Measurements from ENCODE around the gene ZNF212. TPM values are rescaled to one million over a fixed set of nuclear protein-coding genes. Genes with fewer than 3 reads are reported as not detected.
"Not testable (repeated sequence)": the region's sequence is repeated elsewhere in the genome, so short reads cannot be mapped to it uniquely, and the experiment has no call there.

ZNF212 gene
- total RNA-seq, 2 donors from 2014 or later, result 11.5 to 19.9 TPM

DNA sequence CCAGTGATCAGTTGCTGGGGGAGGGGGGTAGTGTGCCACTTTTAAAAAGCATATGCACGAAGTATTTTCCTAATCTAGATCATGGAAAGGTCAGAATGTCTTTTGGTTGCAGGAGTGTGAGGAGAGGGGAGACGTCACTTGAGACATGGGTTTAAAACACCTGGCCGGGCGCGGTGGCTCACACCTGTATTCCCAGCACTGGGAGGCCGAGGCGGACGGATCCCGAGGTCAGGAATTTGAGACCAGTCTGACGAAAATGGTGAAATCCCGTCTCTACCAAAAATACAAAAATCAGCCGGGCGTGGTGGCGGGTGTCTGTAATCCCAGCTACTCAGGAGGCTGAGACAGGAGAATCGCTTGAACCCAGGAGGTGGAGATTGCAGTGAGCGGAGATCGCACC, 13.1 kb upstream of the ZNF212 start:
- peaks cover 0 to 12% of the 10 kb centered on the region in 2 donors for H3K4me1 Mint-ChIP-seq (ENCODE audit: low read depth in 2 of 2)
- H3K27me3 Mint-ChIP-seq; H3K27ac Mint-ChIP-seq; ATAC-seq; H3K9me3 Mint-ChIP-seq; H3K4me3 Mint-ChIP-seq; DNase-seq (ENCODE audit: low spot score); H3K36me3 Mint-ChIP-seq: not testable (repeated sequence)

DNA sequence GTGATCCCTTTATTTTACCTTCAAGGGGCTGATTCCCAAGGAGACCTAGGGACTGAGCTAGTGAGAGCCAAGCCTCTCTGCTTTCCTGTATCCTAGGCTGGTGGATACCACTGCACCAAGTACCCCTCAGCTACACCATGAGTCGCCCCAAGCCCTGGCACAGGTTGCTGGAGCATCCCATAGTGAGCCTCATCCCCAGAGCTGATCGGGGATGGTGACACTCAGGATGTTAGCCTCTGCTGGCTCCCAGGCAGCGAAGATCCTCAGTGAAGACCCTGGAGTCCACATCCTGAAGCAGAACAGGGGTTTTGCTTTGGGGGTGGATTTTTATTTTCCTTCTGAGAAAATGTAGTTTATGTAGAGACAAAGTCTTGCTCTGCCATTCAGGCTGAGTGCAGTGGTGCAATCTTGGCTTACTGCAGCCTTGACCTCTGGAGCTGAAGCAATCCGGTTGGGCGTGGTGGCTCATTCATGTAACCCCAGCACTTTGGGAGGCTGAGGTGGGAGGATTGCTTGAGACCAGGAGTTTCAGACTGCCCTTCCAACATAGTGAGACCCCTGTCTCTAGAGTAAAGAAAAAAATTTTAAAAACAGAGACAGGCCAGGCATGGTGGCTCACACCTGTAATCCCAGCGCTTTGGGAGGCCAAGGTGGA, 12.5 kb upstream of the ZNF212 start:
- no peaks in the 10 kb centered on the region for H3K9me3 Mint-ChIP-seq
- H3K27me3 Mint-ChIP-seq, result no peaks in the 10 kb centered on the region
- H3K4me1 Mint-ChIP-seq (ENCODE audit: low read depth in 2 of 2), result peaks cover 0 to 8% of the 10 kb centered on the region in 2 donors
- ATAC-seq (no peak), DNase-seq (ENCODE audit: low spot score) (no peak)
- no peak overlapping the region for H3K4me3 Mint-ChIP-seq
- peaks cover 6% of the 10 kb centered on the region for H3K36me3 Mint-ChIP-seq
- no peak overlapping the region for H3K27ac Mint-ChIP-seq

- ATAC-seq, result no peak
- H3K27ac Mint-ChIP-seq, result peak overlapping the region in 1 of 2 donors; percentile 32
- H3K4me3 Mint-ChIP-seq, result no peak overlapping the region
Measured at GRCh38 chr7:149228831-149229471, 10.5 kb upstream of the ZNF212 start.

GRCh38 chr7:149229526-149229925, 9.9 kb upstream of the ZNF212 start:
- Mint-ChIP-seq H3K27me3 (peaks cover 8 to 12% of the 10 kb centered on the region in 2 donors), H3K4me3 (no peak overlapping the region), H3K36me3 (peaks cover 6% of the 10 kb centered on the region), H3K27ac (peak overlapping the region in 1 of 2 donors; percentile 32), H3K4me1 (ENCODE audit: low read depth in 2 of 2) (peaks cover 0 to 8% of the 10 kb centered on the region in 2 donors), H3K9me3 (no peaks in the 10 kb centered on the region)
- no peak for ATAC-seq
- no peak for DNase-seq (ENCODE audit: low spot score)

More at GRCh38 chr7:149228831-149229471, 10.5 kb upstream of the ZNF212 start:
- Mint-ChIP-seq H3K9me3 (no peaks in the 10 kb centered on the region), H3K36me3 (peaks cover 6% of the 10 kb centered on the region), H3K27me3 (peaks cover 8 to 12% of the 10 kb centered on the region in 2 donors), H3K4me1 (ENCODE audit: low read depth in 2 of 2) (peaks cover 0 to 8% of the 10 kb centered on the region in 2 donors)
- no peak for DNase-seq (ENCODE audit: low spot score)

GRCh38 chr7:149232362-149232761, 7.1 kb upstream of the ZNF212 start:
- H3K4me1 Mint-ChIP-seq (ENCODE audit: low read depth in 2 of 2), result peaks cover 0 to 8% of the 10 kb centered on the region in 2 donors
- no peaks in the 10 kb centered on the region for H3K9me3 Mint-ChIP-seq
- no peaks in the 10 kb centered on the region for H3K36me3 Mint-ChIP-seq
- peaks cover 8 to 18% of the 10 kb centered on the region in 2 donors for H3K27me3 Mint-ChIP-seq
- DNase-seq (ENCODE audit: low spot score), result no peak
- H3K27ac Mint-ChIP-seq, result peak overlapping the region in 1 of 2 donors; percentile 18
- ATAC-seq, result no peak
- H3K4me3 Mint-ChIP-seq, result no peak overlapping the region

DNA sequence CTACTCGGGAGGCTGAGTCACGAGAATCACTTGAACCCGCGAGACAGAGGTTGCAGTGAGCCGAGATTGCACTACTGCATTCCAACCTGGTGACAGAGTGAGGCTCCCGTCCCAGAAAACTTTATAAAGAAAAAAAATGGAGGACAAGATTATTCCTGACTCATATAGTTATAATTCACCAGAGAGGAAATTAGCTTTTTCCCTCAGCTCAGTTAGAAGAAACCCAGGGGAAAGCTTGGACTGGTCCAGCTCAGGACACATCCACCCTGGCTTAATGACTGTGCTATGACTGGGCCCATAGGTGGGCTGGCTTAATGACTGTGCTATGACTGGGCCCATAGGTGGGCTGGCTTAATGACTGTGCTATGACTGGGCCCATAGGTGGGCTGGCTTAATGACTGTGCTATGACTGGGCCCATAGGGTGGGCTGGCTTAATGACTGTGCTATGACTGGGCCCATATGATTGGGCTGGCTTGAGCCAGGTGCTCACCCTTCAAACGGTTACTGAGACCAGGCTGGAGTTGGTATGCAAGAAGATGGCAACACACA, 5.7 kb upstream of the ZNF212 start:
- not testable (repeated sequence) for H3K9me3 Mint-ChIP-seq; H3K27ac Mint-ChIP-seq; H3K36me3 Mint-ChIP-seq; DNase-seq (ENCODE audit: low spot score); ATAC-seq; H3K4me3 Mint-ChIP-seq
- Mint-ChIP-seq H3K27me3 (peaks cover 12 to 18% of the 10 kb centered on the region in 2 donors), H3K4me1 (ENCODE audit: low read depth in 2 of 2) (peaks cover 6 to 12% of the 10 kb centered on the region in 2 donors)

- peaks cover 3% of the 10 kb centered on the region for H3K36me3 Mint-ChIP-seq
- H3K27ac Mint-ChIP-seq, result no peak overlapping the region
- DNase-seq (ENCODE audit: low spot score) (no peak), ATAC-seq (no peak)
- no peak overlapping the region for H3K4me3 Mint-ChIP-seq
- peaks cover 9 to 13% of the 10 kb centered on the region in 2 donors for H3K27me3 Mint-ChIP-seq
- H3K4me1 Mint-ChIP-seq (ENCODE audit: low read depth in 2 of 2), result peaks cover 19 to 23% of the 10 kb centered on the region in 2 donors
- no peaks in the 10 kb centered on the region for H3K9me3 Mint-ChIP-seq
Measured at GRCh38 chr7:149237502-149237901, 1.9 kb upstream of the ZNF212 start.

DNA sequence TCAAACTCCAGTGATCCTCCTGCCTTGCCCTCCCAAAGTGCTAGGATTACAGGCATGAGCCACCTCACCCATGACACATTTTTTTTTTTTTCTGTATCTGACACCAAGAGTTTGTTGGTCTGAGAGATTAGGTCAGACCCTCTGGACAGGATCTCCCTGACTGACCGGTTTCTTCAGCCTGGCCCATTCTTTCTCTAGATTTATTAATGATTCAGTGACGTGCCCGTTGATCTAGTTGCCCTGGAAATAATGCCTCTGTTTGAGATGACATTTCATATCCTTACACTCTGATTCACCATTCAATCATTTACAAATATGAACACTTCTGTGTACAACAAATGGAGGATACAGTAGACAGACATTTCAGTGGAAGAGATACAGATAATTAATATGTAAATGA, 1.4 kb upstream of the ZNF212 start:
- no peaks in the 10 kb centered on the region for H3K9me3 Mint-ChIP-seq
- peak overlapping the region; percentile 9 to 26 for H3K27ac Mint-ChIP-seq
- H3K4me3 Mint-ChIP-seq, result peak overlapping the region; percentile 68
- peaks cover 21 to 27% of the 10 kb centered on the region in 2 donors for H3K4me1 Mint-ChIP-seq (ENCODE audit: low read depth in 2 of 2)
- H3K36me3 Mint-ChIP-seq, result peaks cover 8% of the 10 kb centered on the region
- H3K27me3 Mint-ChIP-seq, result peaks cover 5 to 8% of the 10 kb centered on the region in 2 donors
- DNase-seq (ENCODE audit: low spot score) (no peak), ATAC-seq (no peak)

DNA sequence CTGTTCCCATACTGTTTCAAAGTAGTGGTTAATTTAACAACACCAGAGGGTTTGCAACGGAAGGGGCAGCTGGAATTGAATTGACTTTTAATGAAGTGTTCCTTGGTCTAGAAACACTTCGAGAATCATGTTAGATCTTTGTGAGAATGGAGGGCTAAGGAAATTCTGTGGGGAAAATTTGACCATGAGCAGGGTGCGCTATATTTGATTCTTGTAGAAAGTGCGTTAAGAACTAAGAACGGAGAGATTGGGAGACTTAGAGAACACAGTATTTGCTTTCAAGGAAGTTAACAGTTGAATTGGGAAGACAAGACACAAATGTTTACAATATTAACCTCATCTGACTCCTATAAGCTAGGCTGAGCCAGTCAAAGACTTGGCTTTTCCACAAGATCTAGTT, 1.2 kb downstream of the ZNF212 start:
- Mint-ChIP-seq H3K4me1 (ENCODE audit: low read depth in 2 of 2) (peaks cover 29 to 32% of the 10 kb centered on the region in 2 donors), H3K9me3 (no peaks in the 10 kb centered on the region), H3K4me3 (peak overlapping the region; percentile 96), H3K27ac (peak overlapping the region; percentile 75 to 91), H3K36me3 (peaks cover 8% of the 10 kb centered on the region), H3K27me3 (peaks cover 4 to 6% of the 10 kb centered on the region in 2 donors)
- DNase-seq (ENCODE audit: low spot score), result no peak
- ATAC-seq, result no peak

DNA sequence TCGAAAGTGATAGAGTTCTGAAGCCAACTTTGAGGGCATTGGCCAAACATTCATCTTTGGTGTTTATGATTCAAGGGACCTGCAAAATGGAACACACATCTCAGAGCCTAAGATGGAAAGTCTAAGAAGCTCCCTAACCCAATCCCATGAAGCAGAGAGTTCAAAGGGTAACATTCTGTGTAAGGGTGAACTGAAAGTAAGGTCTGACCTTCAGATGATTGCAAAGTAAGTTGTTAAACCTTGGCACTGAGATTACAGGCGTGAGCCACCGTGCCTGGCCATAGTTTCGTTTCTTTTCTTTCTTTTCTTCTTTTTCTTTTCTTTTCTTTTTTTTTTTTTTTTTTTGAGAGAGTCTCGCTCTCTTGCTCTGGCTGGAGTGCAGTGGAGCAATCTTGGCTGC, 2.2 kb downstream of the ZNF212 start:
- peaks cover 8% of the 10 kb centered on the region for H3K36me3 Mint-ChIP-seq
- no peak for DNase-seq (ENCODE audit: low spot score)
- no peaks in the 10 kb centered on the region for H3K9me3 Mint-ChIP-seq
- peaks cover 2 to 4% of the 10 kb centered on the region in 2 donors for H3K27me3 Mint-ChIP-seq
- peaks cover 35 to 37% of the 10 kb centered on the region in 2 donors for H3K4me1 Mint-ChIP-seq (ENCODE audit: low read depth in 2 of 2)
- no peak overlapping the region for H3K4me3 Mint-ChIP-seq
- no peak for ATAC-seq
- no peak overlapping the region for H3K27ac Mint-ChIP-seq

- Mint-ChIP-seq H3K27me3 (no peaks in the 10 kb centered on the region), H3K4me1 (ENCODE audit: low read depth in 2 of 2) (peaks cover 32 to 33% of the 10 kb centered on the region in 2 donors), H3K9me3 (no peaks in the 10 kb centered on the region), H3K27ac (peak overlapping the region; percentile 52 to 56), H3K36me3 (peaks cover 8% of the 10 kb centered on the region), H3K4me3 (peak overlapping the region; percentile 2)
- ATAC-seq, result peak; percentile 82 to 94
- no peak for DNase-seq (ENCODE audit: low spot score)
Measured at GRCh38 chr7:149245244-149245643, 5.8 kb downstream of the ZNF212 start.

DNA sequence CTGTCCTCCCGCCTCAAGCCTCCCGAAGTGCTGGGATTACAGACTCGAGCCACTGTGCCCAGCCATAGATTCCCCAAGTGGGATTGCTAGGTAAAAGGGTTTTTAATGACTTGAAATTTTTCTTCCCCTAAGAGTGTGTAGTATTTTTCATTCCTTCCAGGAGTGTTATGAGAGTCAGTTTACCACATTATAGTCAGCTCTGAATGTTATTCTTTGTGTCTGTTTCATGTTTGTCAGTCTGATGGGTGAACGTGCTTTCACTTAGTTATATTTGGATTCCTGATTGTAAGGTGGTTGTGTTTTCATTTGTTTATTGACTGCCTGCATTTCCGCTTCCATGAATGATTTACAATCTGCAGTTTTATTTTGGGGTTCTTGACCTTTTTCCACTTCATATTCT, 6.3 kb downstream of the ZNF212 start:
- Mint-ChIP-seq H3K4me1 (ENCODE audit: low read depth in 2 of 2) (peaks cover 27 to 29% of the 10 kb centered on the region in 2 donors), H3K9me3 (no peaks in the 10 kb centered on the region), H3K36me3 (peaks cover 8% of the 10 kb centered on the region), H3K27ac (peak overlapping the region; percentile 52 to 56), H3K27me3 (no peaks in the 10 kb centered on the region), H3K4me3 (peak overlapping the region; percentile 2)
- DNase-seq (ENCODE audit: low spot score) (no peak), ATAC-seq (peak in 1 of 2 donors; percentile 55)

DNA sequence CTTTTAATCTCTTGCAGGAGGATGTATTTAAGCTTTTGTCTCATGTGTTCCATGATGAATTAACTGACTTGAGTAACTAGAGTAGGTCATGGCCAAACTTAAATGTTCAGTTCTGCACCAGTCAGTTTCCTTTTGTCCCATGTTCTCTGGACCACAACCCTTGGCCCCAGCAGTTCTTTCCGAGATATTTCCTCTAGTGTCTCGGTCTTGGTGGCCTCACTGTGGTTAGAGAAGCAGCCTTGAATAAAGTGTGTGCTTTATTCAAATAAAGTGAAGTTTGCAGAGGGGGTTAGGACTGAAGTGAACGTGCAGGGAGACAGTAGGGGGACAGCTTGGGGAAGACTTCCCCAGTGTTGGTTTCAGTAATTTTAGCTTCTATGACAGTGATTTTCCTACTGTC, 9.3 kb downstream of the ZNF212 start:
- H3K27me3 Mint-ChIP-seq, result no peaks in the 10 kb centered on the region
- H3K9me3 Mint-ChIP-seq, result no peaks in the 10 kb centered on the region
- ATAC-seq (no peak), DNase-seq (ENCODE audit: low spot score) (no peak)
- peaks cover 18 to 24% of the 10 kb centered on the region in 2 donors for H3K4me1 Mint-ChIP-seq (ENCODE audit: low read depth in 2 of 2)
- peak overlapping the region in 1 of 2 donors; percentile 57 for H3K27ac Mint-ChIP-seq
- no peak overlapping the region for H3K4me3 Mint-ChIP-seq
- H3K36me3 Mint-ChIP-seq, result no peaks in the 10 kb centered on the region

- not testable (repeated sequence) for H3K36me3 Mint-ChIP-seq, ATAC-seq
Measured at GRCh38 chr7:149250151-149250550, 10.7 kb downstream of the ZNF212 start.

More at GRCh38 chr7:149250151-149250550, 10.7 kb downstream of the ZNF212 start:
- not testable (repeated sequence) for H3K9me3 Mint-ChIP-seq; DNase-seq (ENCODE audit: low spot score); H3K27ac Mint-ChIP-seq; H3K27me3 Mint-ChIP-seq; H3K4me3 Mint-ChIP-seq
- peaks cover 17 to 18% of the 10 kb centered on the region in 2 donors for H3K4me1 Mint-ChIP-seq (ENCODE audit: low read depth in 2 of 2)
